ENCODE data around the gene NRCAM.

The NRCAM gene

DNA sequence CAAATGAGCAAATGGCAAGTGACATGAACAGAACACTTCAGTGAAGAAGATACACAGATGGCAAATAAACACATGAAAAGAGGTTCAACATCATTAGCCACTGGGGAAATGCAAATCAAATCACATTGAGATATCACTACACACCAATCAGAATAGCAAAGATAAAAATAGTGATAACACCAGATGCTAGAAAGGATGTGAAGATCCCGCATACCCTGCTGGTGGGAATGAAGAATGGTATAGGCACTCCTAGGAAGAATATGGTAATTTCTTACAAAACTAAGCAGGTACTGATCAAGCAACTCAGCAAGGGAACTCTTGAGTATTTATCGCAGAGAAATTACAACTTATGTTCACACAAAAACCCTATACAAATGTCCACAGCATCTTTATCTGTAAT, 337.3 kb downstream of the NRCAM start:
- Histone ChIP-seq H3K27me3 (ENCODE audit: control insufficient read depth, insufficient read depth, low read length) (no peaks in the 10 kb centered on the region), H3K4me2 (ENCODE audit: low read length) (no peak overlapping the region), H3K4me1 (no peaks in the 10 kb centered on the region), H3K79me2 (no peaks in the 10 kb centered on the region), H3K9ac (no peak overlapping the region), H3K9me3 (ENCODE audit: control insufficient read depth, low read length) (no peaks in the 10 kb centered on the region), H3K4me3 (ENCODE audit: low read depth, low read length) (no peak overlapping the region), H3K27ac (no peak overlapping the region), H2AFZ (no peak overlapping the region), H3K36me3 (ENCODE audit: control insufficient read depth, insufficient read depth, low read length) (no peaks in the 10 kb centered on the region)
- TF ChIP-seq CTCF (IDR thresholded peaks at IDR 0.05) = no peak

- no peaks in the 10 kb centered on the region for H3K9me3 ChIP-seq (ENCODE audit: control insufficient read depth, low read length)
- no peaks in the 10 kb centered on the region for H3K4me1 ChIP-seq
- H3K4me2 ChIP-seq (ENCODE audit: low read length) = no peak overlapping the region
- H3K79me2 ChIP-seq = no peaks in the 10 kb centered on the region
- H3K9ac ChIP-seq = no peak overlapping the region
- H3K27ac ChIP-seq = no peak overlapping the region
- peak; percentile 60 for TF ChIP-seq CTCF (IDR thresholded peaks at IDR 0.05)
- H2AFZ ChIP-seq = no peak overlapping the region
- no peaks in the 10 kb centered on the region for H3K36me3 ChIP-seq (ENCODE audit: control insufficient read depth, insufficient read depth, low read length)
- no peak overlapping the region for H3K4me3 ChIP-seq (ENCODE audit: low read depth, low read length)
- H3K27me3 ChIP-seq (ENCODE audit: control insufficient read depth, insufficient read depth, low read length) = no peaks in the 10 kb centered on the region
These were observed 342.0 kb downstream of the NRCAM start for GRCh38 chr7:108114117-108114841.

GRCh38 chr7:108112683-108113082, 343.6 kb downstream of the NRCAM start:
- Histone ChIP-seq H3K36me3 (ENCODE audit: control insufficient read depth, insufficient read depth, low read length) (no peaks in the 10 kb centered on the region), H3K9ac (no peak overlapping the region), H3K4me2 (ENCODE audit: low read length) (no peak overlapping the region), H3K4me3 (ENCODE audit: low read depth, low read length) (no peak overlapping the region), H3K9me3 (ENCODE audit: control insufficient read depth, low read length) (no peaks in the 10 kb centered on the region), H3K27me3 (ENCODE audit: control insufficient read depth, insufficient read depth, low read length) (no peaks in the 10 kb centered on the region), H2AFZ (no peak overlapping the region), H3K79me2 (no peaks in the 10 kb centered on the region), H3K4me1 (no peaks in the 10 kb centered on the region), H3K27ac (no peak overlapping the region)
- TF ChIP-seq CTCF (IDR thresholded peaks at IDR 0.05) = no peak

- no peak overlapping the region for H3K4me3 ChIP-seq (ENCODE audit: low read depth, low read length)
- H3K27me3 ChIP-seq (ENCODE audit: control insufficient read depth, insufficient read depth, low read length) = no peaks in the 10 kb centered on the region
- no peaks in the 10 kb centered on the region for H3K79me2 ChIP-seq
- H2AFZ ChIP-seq = no peak overlapping the region
- H3K4me1 ChIP-seq = no peaks in the 10 kb centered on the region
- H3K4me2 ChIP-seq (ENCODE audit: low read length) = no peak overlapping the region
- H3K27ac ChIP-seq = no peak overlapping the region
- TF ChIP-seq CTCF (IDR thresholded peaks at IDR 0.05) = peak; percentile 33
- no peak overlapping the region for H3K9ac ChIP-seq
- no peaks in the 10 kb centered on the region for H3K9me3 ChIP-seq (ENCODE audit: control insufficient read depth, low read length)
- no peaks in the 10 kb centered on the region for H3K36me3 ChIP-seq (ENCODE audit: control insufficient read depth, insufficient read depth, low read length)
These were observed 346.9 kb downstream of the NRCAM start for GRCh38 chr7:108109221-108109908.

Measured in parathyroid adenoma (tissue), 2 donors.